Liver (tissue), 9 donors: ENCODE measurements around the gene PAK2. TPM values are rescaled to one million over a fixed set of nuclear protein-coding genes. Genes with fewer than 3 reads are reported as not detected.

Experiments
- DNase-seq: peaks from one replicate; pipeline ENCODE4 v3.0.0-alpha.2; 2017; ENCODE audit warnings: low spot score
- H3K27ac ChIP-seq, 2 donors: one replicate each; pipeline ENCODE4 v1.7.0; 2013; ENCODE audit warnings: inconsistent platforms in 2 of 2, low read length in 2 of 2, control low read depth in 1 of 2, low read depth in 1 of 2, mild to moderate bottlenecking in 1 of 2
- H3K27me3 ChIP-seq, 4 donors: one replicate each; pipeline versions ENCODE4 v1.6.1 to v1.7.0; 2013; ENCODE audit warnings: low read length in 3 of 4, inconsistent platforms in 1 of 4, mild to moderate bottlenecking in 1 of 4, moderate library complexity in 1 of 4; ENCODE audit not compliant: control insufficient read depth in 4 of 4, insufficient read depth in 4 of 4
- H3K36me3 ChIP-seq, 4 donors: one replicate each; pipeline versions ENCODE4 v1.6.1 to v1.7.0; 2013; ENCODE audit warnings: low read length in 3 of 4, mild to moderate bottlenecking in 3 of 4, low read depth in 1 of 4, moderate library complexity in 1 of 4; ENCODE audit not compliant: control insufficient read depth in 4 of 4, insufficient read depth in 3 of 4
- H3K4me1 ChIP-seq, 4 donors: one replicate each; pipeline versions ENCODE4 v1.6.1 to v1.7.0; 2013; ENCODE audit warnings: low read length in 3 of 4, mild to moderate bottlenecking in 3 of 4, moderate library complexity in 1 of 4; ENCODE audit not compliant: control insufficient read depth in 4 of 4, insufficient read depth in 4 of 4
- H3K4me3 ChIP-seq, 3 donors: one replicate each; pipeline versions ENCODE4 v1.6.1 to v1.7.0; 2013; ENCODE audit warnings: low read length in 3 of 3, control low read depth in 1 of 3, low read depth in 1 of 3, mild to moderate bottlenecking in 1 of 3
- H3K9ac ChIP-seq, 2 donors: one replicate each; pipeline ENCODE4 v1.7.0; 2013; ENCODE audit warnings: low read length in 2 of 2, mild to moderate bottlenecking in 2 of 2, moderate library complexity in 2 of 2, control low read depth in 1 of 2, low read depth in 1 of 2
- H3K9me3 ChIP-seq, 4 donors: one replicate each; pipeline versions ENCODE4 v1.6.1 to v1.7.0; 2013; ENCODE audit warnings: low read length in 3 of 4; ENCODE audit not compliant: control insufficient read depth in 4 of 4
- ATF3 ChIP-seq: IDR thresholded peaks from 2 replicates; pipeline ENCODE4 v1.6.1; 2016; ENCODE audit warnings: antibody characterized with exemption
- CTCF ChIP-seq: fragments of 150-350 bp; IDR thresholded peaks from 2 replicates; pipeline ENCODE4 v1.5.1; 2017; ENCODE audit warnings: improper control_type of control experiment, low read depth, low read length; ENCODE audit not compliant: missing input control
- EGR1 ChIP-seq, 2 donors: IDR thresholded peaks; 2 replicates each; pipeline ENCODE4 v1.6.1; 2016 to 2018; ENCODE audit warnings: antibody characterized with exemption in 2 of 2, low read depth in 2 of 2
- FOXA1 ChIP-seq: IDR thresholded peaks from 2 replicates; pipeline ENCODE4 v1.6.1; 2016; ENCODE audit warnings: antibody characterized with exemption
- FOXA2 ChIP-seq: IDR thresholded peaks from 2 replicates; pipeline ENCODE4 v1.6.1; 2016; ENCODE audit warnings: antibody characterized with exemption
- GABPA ChIP-seq, 2 donors: IDR thresholded peaks in 1 of 2; conservative IDR thresholded peaks in 1 of 2; 2 replicates each; pipeline ENCODE4 v1.6.1; 2016; ENCODE audit warnings: antibody characterized with exemption in 2 of 2, mild to moderate bottlenecking in 1 of 2, moderate library complexity in 1 of 2
- HNF4A ChIP-seq, 2 donors: conservative IDR thresholded peaks; 2 replicates each; pipeline ENCODE4 v1.6.1; 2016; ENCODE audit warnings: antibody characterized with exemption in 2 of 2, mild to moderate bottlenecking in 2 of 2
- HNF4G ChIP-seq: IDR thresholded peaks from 2 replicates; pipeline ENCODE4 v1.6.1; 2016; ENCODE audit warnings: antibody characterized with exemption
- JUND ChIP-seq, 2 donors: IDR thresholded peaks; 2 replicates each; pipeline ENCODE4 v1.6.1; 2016; ENCODE audit warnings: antibody characterized with exemption in 2 of 2
- RAD21 ChIP-seq, 2 donors: IDR thresholded peaks; 2 replicates each; pipeline ENCODE4 v1.6.1; 2016; ENCODE audit warnings: antibody characterized with exemption in 2 of 2, mild to moderate bottlenecking in 2 of 2
- REST ChIP-seq: IDR thresholded peaks from 2 replicates; pipeline ENCODE4 v1.6.1; 2016; ENCODE audit warnings: antibody characterized with exemption, mild to moderate bottlenecking
- SP1 ChIP-seq: IDR thresholded peaks from 2 replicates; pipeline ENCODE4 v1.6.1; 2018; ENCODE audit warnings: antibody characterized with exemption, mild to moderate bottlenecking
- TAF1 ChIP-seq: conservative IDR thresholded peaks from 2 replicates; pipeline ENCODE4 v1.6.1; 2016; ENCODE audit warnings: antibody characterized with exemption, mild to moderate bottlenecking
- WGBS: extraction: QIAGEN DNeasy Blood & Tissue Kit; methylation state at CpG from one replicate; pipeline ENCODE4 v1.1.7; 2013; 5-methylcytosine and 5-hydroxymethylcytosine counted together
- polyA plus RNA-seq, 2 donors: library from polyadenylated mRNA; stranded (reverse) in 1 of 2; unstranded in 1 of 2; fragments of 200-250 nt in 1 of 2; fragments of >200 nt in 1 of 2; fragmentation: Nextera tagmentation in 1 of 2; extraction: Ambion mirVana in 1 of 2; gene quantifications; one replicate each; pipeline versions ENCODE4 v1.2.1 to v1.2.3, GENCODE V29; 2013 to 2015
- total RNA-seq, 2 donors: library from RNA; depleted of rRNA; stranded (reverse); fragments of >200 nt; gene quantifications; one replicate each; pipeline ENCODE4 v1.2.3, GENCODE V29; 2014
- donor health status: healthy.
- donor health status: healthy.
- donor health status: healthy.
- donor health status: healthy.
- donor health status: healthy.

PAK2 gene
- total and polyA plus RNA-seq, 4 donors: 16.0 to 44.3 (median 24.9) TPM

GRCh38 chr3:196868297-196868661 is 128.6 kb downstream of the PAK2 start:
- peaks cover 0 to 3% (median 0%) of the 10 kb centered on the region in 4 donors for H3K36me3 ChIP-seq
- peak overlapping the region; percentile 65 to 97 for H3K9ac ChIP-seq
- TF ChIP-seq FOXA2: no peak
- no peak for TF ChIP-seq CTCF
- TF ChIP-seq HNF4A (conservative IDR thresholded peaks at IDR 0.05): no peak
- TF ChIP-seq RAD21 (IDR thresholded peaks at IDR 0.05): no peak
- TF ChIP-seq REST: no peak
- no peak for TF ChIP-seq ATF3
- no peak for TF ChIP-seq SP1
- peak overlapping the region; percentile 83 to 96 (median 95) for H3K4me3 ChIP-seq
- no peaks in the 10 kb centered on the region for H3K27me3 ChIP-seq
- peak overlapping the region; percentile 85 to 88 for H3K27ac ChIP-seq
- WGBS: under 1% methylated on average over 29 of the region's 29 CpGs
- peak; percentile 49 for DNase-seq
- peaks cover 8 to 26% (median 19%) of the 10 kb centered on the region in 4 donors for H3K4me1 ChIP-seq
- H3K9me3 ChIP-seq: no peaks in the 10 kb centered on the region

GRCh38 chr3:196872316-196872715 is 132.7 kb downstream of the PAK2 start:
- H3K9ac ChIP-seq: no peak overlapping the region
- DNase-seq: no peak
- peaks cover 8 to 20% (median 15%) of the 10 kb centered on the region in 4 donors for H3K4me1 ChIP-seq

More at GRCh38 chr3:196872316-196872715, 132.7 kb downstream of the PAK2 start:
- 93% methylated on average over 4 of the region's 4 CpGs for WGBS
- no peak overlapping the region for H3K27ac ChIP-seq
- H3K36me3 ChIP-seq: peaks cover 0 to 3% (median 0%) of the 10 kb centered on the region in 4 donors
- H3K27me3 ChIP-seq: no peaks in the 10 kb centered on the region
- H3K9me3 ChIP-seq: no peaks in the 10 kb centered on the region
- no peak overlapping the region for H3K4me3 ChIP-seq
- no peak for TF ChIP-seq GABPA (IDR thresholded peaks at IDR 0.05 in 1 of 2, conservative IDR thresholded peaks at IDR 0.05 in 1 of 2)
- no peak for TF ChIP-seq EGR1 (IDR thresholded peaks at IDR 0.05; ENCODE audit: low read depth in 2 of 2)
- no peak for TF ChIP-seq ATF3
- TF ChIP-seq CTCF: no peak
- TF ChIP-seq HNF4A (conservative IDR thresholded peaks at IDR 0.05): no peak
- no peak for TF ChIP-seq TAF1
- TF ChIP-seq REST: no peak
- no peak for TF ChIP-seq JUND (IDR thresholded peaks at IDR 0.05)
- no peak for TF ChIP-seq FOXA1
- TF ChIP-seq HNF4G: no peak
